ENCODE results near the gene POU2F2.

GRCh38 chr19:42161616-42162263 is 29.5 kb upstream of the POU2F2 start:
- TF ChIP-seq CTCF (conservative IDR thresholded peaks at IDR 0.05; ENCODE audit: low read length) (no peak), EZH2phosphoT487 (IDR thresholded peaks at IDR 0.05; ENCODE audit: borderline replicate concordance, low read depth, low read length) (no peak)

Measured in OCI-LY7 (cell line).